HFFc6 (cell line): ENCODE measurements around the gene FSTL5. TPM values are rescaled to one million over a fixed set of nuclear protein-coding genes. Genes with fewer than 3 reads are reported as not detected.

ENCODE experiments used
- DNase-seq: peaks from one replicate; pipeline ENCODE4 v3.0.0-alpha.2; 2018
- H3K27ac Mint-ChIP-seq: 2 replicates; pipeline ENCODE4 v1.8.0; 2020; ENCODE audit warnings: mild to moderate bottlenecking, mixed read lengths
- H3K27me3 Mint-ChIP-seq: 2 replicates; pipeline ENCODE4 v1.8.0; 2021; ENCODE audit warnings: mild to moderate bottlenecking, moderate library complexity, mixed read lengths; ENCODE audit not compliant: insufficient read depth
- H3K36me3 Mint-ChIP-seq: 2 replicates; pipeline ENCODE4 v1.8.0; 2021; ENCODE audit warnings: low read depth, mixed read lengths
- H3K4me1 Mint-ChIP-seq: 2 replicates; pipeline ENCODE4 v1.8.0; 2020; ENCODE audit warnings: low read depth, mixed read lengths
- H3K4me3 Mint-ChIP-seq: 2 replicates; pipeline ENCODE4 v1.8.0; 2020; ENCODE audit warnings: mild to moderate bottlenecking, moderate library complexity, mixed read lengths
- H3K9me3 Mint-ChIP-seq: 2 replicates; pipeline ENCODE4 v1.8.0; 2020; ENCODE audit warnings: mild to moderate bottlenecking, mixed read lengths
- total RNA-seq, 6 experiments: library from RNA; stranded (reverse); fragmentation: NEBNext Ultra II Directional; extraction: Animal tissue kit (Norgen Biotek cat#: 25700); gene quantifications; 2 replicates in 1 of 6; 3 replicates in 5 of 6; pipeline ENCODE4 v1.2.3, GENCODE V29; 2021
- TF ChIP-seq, protein P1 (sequence below): fragments of 200-600 bp; sonication (generic); IDR thresholded peaks from 2 replicates; pipeline ENCODE4 v1.5.0; 2021; ENCODE audit warnings: antibody characterized with exemption, mild to moderate bottlenecking

The FSTL5 gene
- total RNA-seq, 6 experiments from 2014 or later: not detected

DNA sequence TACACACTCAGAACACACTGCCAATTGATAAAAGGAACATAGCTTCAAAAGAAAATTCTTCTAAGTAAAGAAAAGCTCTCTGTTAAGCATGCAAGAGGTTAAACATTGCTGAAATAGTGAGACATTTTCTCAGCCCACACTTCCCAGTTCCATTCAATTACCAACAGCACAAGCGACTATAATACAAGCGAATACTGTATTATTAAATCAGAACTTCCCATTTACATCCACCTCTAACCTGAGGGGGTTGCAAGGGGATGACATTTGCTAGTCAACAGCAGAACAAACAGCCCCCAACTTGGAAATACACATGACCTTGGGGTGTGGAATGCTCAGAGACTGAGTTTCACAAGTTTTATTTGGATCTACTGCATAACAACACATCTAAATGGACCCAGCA, 1.1 kb downstream of the FSTL5 start:
- Mint-ChIP-seq H3K4me1 (no peaks in the 10 kb centered on the region), H3K27ac (no peak overlapping the region), H3K4me3 (no peak overlapping the region), H3K36me3 (no peaks in the 10 kb centered on the region), H3K27me3 (no peaks in the 10 kb centered on the region), H3K9me3 (no peaks in the 10 kb centered on the region)
- no peak for DNase-seq
- TF ChIP-seq, protein P1, sequence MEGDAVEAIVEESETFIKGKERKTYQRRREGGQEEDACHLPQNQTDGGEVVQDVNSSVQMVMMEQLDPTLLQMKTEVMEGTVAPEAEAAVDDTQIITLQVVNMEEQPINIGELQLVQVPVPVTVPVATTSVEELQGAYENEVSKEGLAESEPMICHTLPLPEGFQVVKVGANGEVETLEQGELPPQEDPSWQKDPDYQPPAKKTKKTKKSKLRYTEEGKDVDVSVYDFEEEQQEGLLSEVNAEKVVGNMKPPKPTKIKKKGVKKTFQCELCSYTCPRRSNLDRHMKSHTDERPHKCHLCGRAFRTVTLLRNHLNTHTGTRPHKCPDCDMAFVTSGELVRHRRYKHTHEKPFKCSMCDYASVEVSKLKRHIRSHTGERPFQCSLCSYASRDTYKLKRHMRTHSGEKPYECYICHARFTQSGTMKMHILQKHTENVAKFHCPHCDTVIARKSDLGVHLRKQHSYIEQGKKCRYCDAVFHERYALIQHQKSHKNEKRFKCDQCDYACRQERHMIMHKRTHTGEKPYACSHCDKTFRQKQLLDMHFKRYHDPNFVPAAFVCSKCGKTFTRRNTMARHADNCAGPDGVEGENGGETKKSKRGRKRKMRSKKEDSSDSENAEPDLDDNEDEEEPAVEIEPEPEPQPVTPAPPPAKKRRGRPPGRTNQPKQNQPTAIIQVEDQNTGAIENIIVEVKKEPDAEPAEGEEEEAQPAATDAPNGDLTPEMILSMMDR: no peak

DNA sequence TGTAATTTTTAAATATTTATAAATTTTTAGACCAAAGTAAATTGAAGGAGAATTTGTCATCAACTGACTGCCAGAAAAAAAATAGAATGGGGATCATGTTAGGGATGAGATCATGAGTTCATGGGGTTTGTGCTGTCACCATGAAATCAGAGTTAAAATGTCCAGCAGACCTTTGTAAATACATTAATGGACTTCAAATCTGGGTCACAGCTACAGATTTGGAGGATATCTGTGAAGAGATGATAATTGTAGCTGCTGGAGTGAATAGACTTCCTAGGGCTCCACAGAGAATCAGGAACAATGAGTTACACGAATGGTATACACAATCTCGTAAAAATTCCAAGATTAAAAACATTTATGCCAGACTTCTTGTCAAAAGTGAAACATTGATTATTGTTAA, 6.6 kb downstream of the FSTL5 start:
- no peaks in the 10 kb centered on the region for H3K4me1 Mint-ChIP-seq
- no peaks in the 10 kb centered on the region for H3K36me3 Mint-ChIP-seq
- no peaks in the 10 kb centered on the region for H3K27me3 Mint-ChIP-seq
- H3K27ac Mint-ChIP-seq: no peak overlapping the region
- H3K4me3 Mint-ChIP-seq: no peak overlapping the region
- peaks cover 14% of the 10 kb centered on the region; the same call in 1 of the 2 replicates for H3K9me3 Mint-ChIP-seq
- no peak for DNase-seq
- TF ChIP-seq, protein P1: no peak

GRCh38 chr4:162154862-162155540, 8.8 kb downstream of the FSTL5 start:
- no peaks in the 10 kb centered on the region for H3K27me3 Mint-ChIP-seq
- TF ChIP-seq, protein P1: no peak
- no peak overlapping the region for H3K4me3 Mint-ChIP-seq
- no peak overlapping the region for H3K27ac Mint-ChIP-seq
- H3K9me3 Mint-ChIP-seq: peaks cover 14% of the 10 kb centered on the region; the same call in 1 of the 2 replicates
- no peaks in the 10 kb centered on the region for H3K36me3 Mint-ChIP-seq
- no peak for DNase-seq
- H3K4me1 Mint-ChIP-seq: no peaks in the 10 kb centered on the region

DNA sequence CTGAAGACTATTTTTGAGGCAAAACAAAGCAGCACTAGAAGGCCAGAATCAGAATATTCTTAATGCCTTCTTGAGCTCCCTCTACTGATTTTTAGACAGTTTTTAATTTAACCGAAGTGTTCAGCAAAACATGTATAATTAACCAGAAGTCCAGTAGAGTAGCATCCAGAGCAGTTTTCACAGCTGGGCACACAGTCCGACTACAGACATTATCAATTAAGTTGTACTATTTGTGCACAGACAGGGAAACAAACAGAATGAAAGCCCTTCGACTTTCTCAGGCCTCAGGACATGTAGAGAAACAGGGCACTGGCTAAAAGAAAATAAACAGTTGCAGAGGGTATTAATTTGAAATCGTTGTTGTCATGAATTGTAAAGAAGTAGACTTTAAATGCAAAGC, 11.9 kb downstream of the FSTL5 start:
- H3K27ac Mint-ChIP-seq: no peak overlapping the region
- DNase-seq: no peak
- no peaks in the 10 kb centered on the region for H3K36me3 Mint-ChIP-seq
- H3K4me3 Mint-ChIP-seq: no peak overlapping the region
- peaks cover 20% of the 10 kb centered on the region for H3K9me3 Mint-ChIP-seq
- TF ChIP-seq, protein P1: no peak
- H3K27me3 Mint-ChIP-seq: no peaks in the 10 kb centered on the region
- H3K4me1 Mint-ChIP-seq: no peaks in the 10 kb centered on the region

DNA sequence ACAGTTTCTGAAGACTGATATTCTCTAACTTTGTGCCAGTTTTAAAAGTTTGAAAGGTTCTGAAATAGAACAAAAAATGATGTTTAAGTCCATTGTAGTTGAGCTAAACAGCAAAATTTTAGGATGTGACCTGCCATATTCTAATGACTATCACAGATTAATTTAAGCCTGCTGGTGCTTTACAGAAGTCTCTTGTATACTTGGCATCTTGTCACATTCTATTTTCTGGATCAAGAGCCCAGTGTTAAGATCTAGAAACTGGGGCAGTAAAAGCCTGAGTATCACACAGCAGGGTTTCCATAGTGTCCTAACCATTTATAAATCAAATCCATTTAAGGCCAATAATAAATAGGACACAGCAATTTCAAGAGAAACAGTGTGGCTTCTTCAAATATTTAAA, 12.4 kb downstream of the FSTL5 start:
- no peak for DNase-seq
- no peaks in the 10 kb centered on the region for H3K4me1 Mint-ChIP-seq
- no peaks in the 10 kb centered on the region for H3K27me3 Mint-ChIP-seq
- H3K4me3 Mint-ChIP-seq: no peak overlapping the region
- no peaks in the 10 kb centered on the region for H3K36me3 Mint-ChIP-seq
- H3K27ac Mint-ChIP-seq: no peak overlapping the region
- peaks cover 18% of the 10 kb centered on the region for H3K9me3 Mint-ChIP-seq
- TF ChIP-seq, protein P1: no peak
